GM10248 (cell line): ENCODE data around the gene C12orf43.

Experiments
- CTCF ChIA-PET: fragments of 300-600 bp; sonication (Branson Sonifier 250); formaldehyde crosslinking; extraction: SDS; loops from one replicate; lab custom pipeline; 2021; ENCODE audit warnings: antibody characterized with exemption; lab: Yijun Ruan, JAX
- POLR2A ChIA-PET: fragments of 350-650 bp; sonication (Branson Sonifier 250); formaldehyde crosslinking; extraction: SDS; loops from one replicate; lab custom pipeline; 2020; ENCODE audit warnings: antibody characterized with exemption; lab: Yijun Ruan, JAX
- DNase-seq: peaks from one replicate; pipeline ENCODE4 v3.0.0; 2012; ENCODE audit errors: extremely low spot score
- CTCF ChIP-seq: IDR thresholded peaks from 2 replicates; pipeline ENCODE4 v1.5.1; 2012; ENCODE audit warnings: mild to moderate bottlenecking, low read depth; ENCODE audit errors: extremely low read depth, missing control alignments, control extremely low read depth

The C12orf43 gene

GRCh38 chr12:120964298-120964697 is 52.0 kb downstream of the C12orf43 start:
- TF ChIP-seq CTCF: no peak
- no peak for DNase-seq
- POLR2A ChIA-PET: no interaction called here
- CTCF ChIA-PET: interaction anchor here (1.2 to 2.8 kb wide), 3 partner anchors 8 to 25 kb away, joined by 3 to 14 read pairs (median 3); no protein-coding TSS in a partner anchor

GRCh38 chr12:120962532-120963020 is 53.7 kb downstream of the C12orf43 start:
- ChIA-PET CTCF (interaction anchor here (2.0 to 2.8 kb wide), 3 partner anchors 9 to 379 kb away, joined by 6 to 14 read pairs (median 8); no protein-coding TSS in a partner anchor), POLR2A (no interaction called here)
- no peak for TF ChIP-seq CTCF
- no peak for DNase-seq

GRCh38 chr12:120961604-120962531 is 54.4 kb downstream of the C12orf43 start:
- CTCF ChIA-PET: interaction anchor here (2.0 to 3.2 kb wide), 4 partner anchors 10 to 378 kb away, joined by 6 to 27 read pairs (median 11); no protein-coding TSS in a partner anchor
- no peak for DNase-seq
- no peak for TF ChIP-seq CTCF
- POLR2A ChIA-PET: no interaction called here

GRCh38 chr12:120960657-120961056 is 55.6 kb downstream of the C12orf43 start:
- TF ChIP-seq CTCF: peak; percentile 5
- POLR2A ChIA-PET: no interaction called here
- peak; percentile 47 for DNase-seq
- CTCF ChIA-PET: interaction anchor here (1.0 to 3.2 kb wide), 4 partner anchors 11 to 377 kb away, joined by 3 to 27 read pairs (median 6); no protein-coding TSS in a partner anchor

- ChIA-PET POLR2A (no interaction called here), CTCF (interaction anchor here (1.0 to 3.2 kb wide), 5 partner anchors 10 to 187 kb away, joined by 3 to 27 read pairs (median 4); no protein-coding TSS in a partner anchor)
- no peak for DNase-seq
- TF ChIP-seq CTCF: no peak
Measured at GRCh38 chr12:120959111-120959878, 57.0 kb downstream of the C12orf43 start.
